Transverse colon (tissue), 4 donors: ENCODE results near the gene CCDC181. TPM values are rescaled to one million over a fixed set of nuclear protein-coding genes. Genes with fewer than 3 reads are reported as not detected.
"Not testable (repeated sequence)": the region's sequence is repeated elsewhere in the genome, so short reads cannot be mapped to it uniquely, and the experiment has no call there.

Experiments
- DNase-seq: peaks from one replicate; pipeline ENCODE4 v3.0.0-alpha.2; 2019
- H3K27ac ChIP-seq, 4 donors: fragments of 200-600 bp; sonication (generic); 2 replicates each; pipeline ENCODE4 v1.5.1; 2016 to 2018; ENCODE audit warnings: inconsistent platforms in 4 of 4
- H3K27me3 ChIP-seq: fragments of 200-600 bp; sonication (generic); 2 replicates; pipeline ENCODE4 v1.5.1; 2017; ENCODE audit warnings: inconsistent platforms
- H3K36me3 ChIP-seq, 4 donors: fragments of 200-600 bp; sonication (generic); 2 replicates each; pipeline ENCODE4 v1.5.1; 2017 to 2019; ENCODE audit warnings: inconsistent platforms in 4 of 4
- H3K4me1 ChIP-seq, 4 donors: fragments of 200-600 bp; sonication (generic); 2 replicates each; pipeline ENCODE4 v1.5.1; 2017 to 2020; ENCODE audit warnings: inconsistent platforms in 4 of 4
- H3K4me3 ChIP-seq, 4 donors: fragments of 200-600 bp; sonication (generic); 1 replicate in 1 of 4; 2 replicates in 3 of 4; pipeline versions ENCODE4 v1.5.1 to v1.6.1; 2017 to 2019; ENCODE audit warnings: inconsistent platforms in 4 of 4
- H3K9me3 ChIP-seq, 2 donors: fragments of 200-600 bp; sonication (generic); 2 replicates each; pipeline ENCODE4 v1.5.1; 2017 to 2019; ENCODE audit warnings: inconsistent platforms in 2 of 2
- EP300 ChIP-seq: sonication (generic); formaldehyde crosslinking; IDR thresholded peaks from one replicate; pipeline ENCODE4 v1.6.1; 2017; ENCODE audit warnings: antibody characterized with exemption, low read depth
- POLR2A ChIP-seq: fragments of 450-650 bp; IDR thresholded peaks from one replicate; pipeline ENCODE4 v1.6.1; 2016; ENCODE audit warnings: antibody characterized with exemption, mild to moderate bottlenecking, moderate library complexity
- POLR2AphosphoS5 ChIP-seq, 3 donors: sonication (generic); formaldehyde crosslinking; IDR thresholded peaks; one replicate each; pipeline ENCODE4 v1.6.1; 2016; ENCODE audit warnings: antibody characterized with exemption in 3 of 3
- WGBS, 2 donors: methylation state at CpG; one replicate each; pipeline ENCODE4 v1.1.5; 2018; ENCODE audit warnings: low coverage in 1 of 2; 5-methylcytosine and 5-hydroxymethylcytosine counted together
- in situ Hi-C, 4 donors: fragments of 200-750 bp; cut with MboI; loops; one replicate each; pipeline versions ENCODE4 v1.15.0 to v1.15.1; 2017; ENCODE audit warnings: low sequenced_read_pairs in 3 of 4, low pct_ligation_motif_present in 1 of 4, low pct_unique_long_range_greater_than_20kb in 1 of 4
- intact Hi-C: fragments of 100-400 bp; cut with DNase I; formaldehyde crosslinking; loops from one replicate; pipeline ENCODE4 v1.15.1; 2023; ENCODE audit warnings: low total_unique reads
- total RNA-seq, 4 donors: library from RNA; depleted of rRNA; stranded (reverse); fragments of >200 nt; gene quantifications; one replicate each; pipeline ENCODE4 v1.1.0, GENCODE V29; 2016
- TF ChIP-seq, protein P1 (sequence below), 5 experiments: fragments of 200-600 bp in 3 of 5; fragments of 450-650 bp in 2 of 5; sonication (generic) in 3 of 5; IDR thresholded peaks; 1 replicate in 2 of 5; 2 replicates in 3 of 5; pipeline ENCODE4 v1.5.1; 2016 to 2017; ENCODE audit warnings: antibody characterized with exemption in 5 of 5, inconsistent platforms in 3 of 5, mild to moderate bottlenecking in 2 of 5, moderate library complexity in 1 of 5

Gene CCDC181
- total RNA-seq, 4 donors from 2014 or later: 0.14 to 0.95 TPM; not detected in 2

- no peak overlapping the region for H3K27ac ChIP-seq
- H3K27me3 ChIP-seq: peaks cover 66% of the 10 kb centered on the region
- H3K4me1 ChIP-seq: peaks cover 0 to 9% (median 4%) of the 10 kb centered on the region in 4 donors
- TF ChIP-seq POLR2A: no peak
- TF ChIP-seq, protein P1, sequence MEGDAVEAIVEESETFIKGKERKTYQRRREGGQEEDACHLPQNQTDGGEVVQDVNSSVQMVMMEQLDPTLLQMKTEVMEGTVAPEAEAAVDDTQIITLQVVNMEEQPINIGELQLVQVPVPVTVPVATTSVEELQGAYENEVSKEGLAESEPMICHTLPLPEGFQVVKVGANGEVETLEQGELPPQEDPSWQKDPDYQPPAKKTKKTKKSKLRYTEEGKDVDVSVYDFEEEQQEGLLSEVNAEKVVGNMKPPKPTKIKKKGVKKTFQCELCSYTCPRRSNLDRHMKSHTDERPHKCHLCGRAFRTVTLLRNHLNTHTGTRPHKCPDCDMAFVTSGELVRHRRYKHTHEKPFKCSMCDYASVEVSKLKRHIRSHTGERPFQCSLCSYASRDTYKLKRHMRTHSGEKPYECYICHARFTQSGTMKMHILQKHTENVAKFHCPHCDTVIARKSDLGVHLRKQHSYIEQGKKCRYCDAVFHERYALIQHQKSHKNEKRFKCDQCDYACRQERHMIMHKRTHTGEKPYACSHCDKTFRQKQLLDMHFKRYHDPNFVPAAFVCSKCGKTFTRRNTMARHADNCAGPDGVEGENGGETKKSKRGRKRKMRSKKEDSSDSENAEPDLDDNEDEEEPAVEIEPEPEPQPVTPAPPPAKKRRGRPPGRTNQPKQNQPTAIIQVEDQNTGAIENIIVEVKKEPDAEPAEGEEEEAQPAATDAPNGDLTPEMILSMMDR (IDR thresholded peaks at IDR 0.05): no peak
- TF ChIP-seq EP300: no peak
- TF ChIP-seq POLR2AphosphoS5 (IDR thresholded peaks at IDR 0.05): no peak
- H3K4me3 ChIP-seq: no peak overlapping the region
- in situ Hi-C loops (no loop called here), intact Hi-C loops (no loop called here)
- no peaks in the 10 kb centered on the region for H3K9me3 ChIP-seq
- no peaks in the 10 kb centered on the region for H3K36me3 ChIP-seq
- WGBS, 2 donors: 63 to 72% methylated on average over 6 of the region's 6 CpGs
- no peak for DNase-seq
Measured at GRCh38 chr1:169426174-169426705, 1.0 kb downstream of the CCDC181 start.

DNA sequence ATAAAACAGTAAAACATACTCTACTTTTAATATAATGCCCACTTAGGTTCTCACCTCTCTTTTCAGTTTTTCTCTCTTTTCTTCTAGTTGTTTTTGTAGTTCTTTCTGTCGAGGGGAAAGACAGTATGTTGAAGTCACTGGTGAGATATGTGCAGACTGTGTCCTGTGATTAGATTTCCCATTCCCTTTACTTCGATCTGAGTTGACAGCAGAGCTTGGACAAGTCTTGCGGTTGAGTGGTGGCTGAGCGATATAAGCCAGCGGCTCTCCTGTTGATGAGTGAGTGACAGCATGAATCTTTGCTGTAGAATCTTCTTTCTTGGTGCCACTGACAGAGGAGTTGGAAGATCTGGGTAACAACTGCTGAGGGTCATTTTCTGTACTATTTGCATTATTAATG, 6.0 kb downstream of the CCDC181 start:
- DNase-seq: no peak
- no peaks in the 10 kb centered on the region for H3K4me1 ChIP-seq
- no peaks in the 10 kb centered on the region for H3K36me3 ChIP-seq
- H3K4me3 ChIP-seq: no peak overlapping the region
- H3K27ac ChIP-seq: no peak overlapping the region
- intact Hi-C loops (no loop called here), in situ Hi-C loops (no loop called here)
- H3K27me3 ChIP-seq: peaks cover 35% of the 10 kb centered on the region
- no peaks in the 10 kb centered on the region for H3K9me3 ChIP-seq
- 88 to 89% methylated on average over 5 of the region's 5 CpGs for WGBS, 2 donors
- TF ChIP-seq EP300 (no peak), POLR2AphosphoS5 (IDR thresholded peaks at IDR 0.05) (no peak), POLR2A (no peak)
- TF ChIP-seq, protein P1 (IDR thresholded peaks at IDR 0.05): no peak

DNA sequence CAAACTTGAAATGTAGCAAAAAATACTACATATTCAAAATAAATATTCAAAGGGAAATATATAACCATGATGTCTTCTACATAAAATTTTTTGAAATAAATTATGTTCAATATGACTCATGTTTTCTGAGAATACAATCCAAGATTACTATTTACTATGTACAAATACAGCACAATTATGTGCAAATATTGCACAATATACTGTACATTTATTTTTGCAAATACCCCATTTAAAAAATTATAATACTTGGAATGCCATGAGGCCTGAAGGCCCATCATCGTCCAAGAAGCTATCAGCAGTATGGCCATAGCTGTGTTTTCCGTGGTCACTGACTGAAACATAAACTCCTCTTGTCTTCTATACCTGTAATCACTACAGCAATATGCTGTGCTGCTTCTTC, 12.3 kb downstream of the CCDC181 start:
- Histone ChIP-seq H3K4me3 (no peak overlapping the region), H3K27ac (no peak overlapping the region), H3K36me3 (no peaks in the 10 kb centered on the region), H3K27me3 (peaks cover 8% of the 10 kb centered on the region), H3K9me3 (peaks cover 6 to 7% of the 10 kb centered on the region in 2 donors), H3K4me1 (no peaks in the 10 kb centered on the region)
- WGBS, 2 donors: 91 to 96% methylated on average over 2 of the region's 2 CpGs
- in situ Hi-C loops (no loop called here), intact Hi-C loops (no loop called here)
- no peak for DNase-seq
- TF ChIP-seq POLR2AphosphoS5 (IDR thresholded peaks at IDR 0.05) (no peak), EP300 (no peak), POLR2A (no peak)
- TF ChIP-seq, protein P1 (IDR thresholded peaks at IDR 0.05): no peak

DNA sequence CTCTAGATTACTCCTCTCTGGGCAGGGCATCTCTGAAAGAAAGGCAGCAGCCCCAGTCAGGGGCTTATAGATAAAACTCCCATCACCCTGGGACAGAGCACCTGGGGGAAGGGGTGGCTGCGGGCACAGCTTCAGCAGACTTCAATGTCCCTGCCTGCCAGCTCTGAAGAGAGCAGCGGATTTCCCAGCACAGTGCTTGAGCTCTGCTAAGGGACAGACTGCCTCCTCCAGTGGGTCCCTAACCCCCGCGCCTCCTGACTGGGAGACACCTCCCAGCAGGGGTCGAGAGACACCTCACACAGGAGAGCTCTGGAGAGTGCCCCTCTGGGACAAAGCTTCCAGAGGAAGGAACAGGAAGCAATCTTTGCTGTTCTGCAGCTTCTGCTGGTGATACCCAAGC, 18.9 kb downstream of the CCDC181 start:
- intact Hi-C loops: not testable (repeated sequence)
- 90% methylated on average over 5 of the region's 5 CpGs; no CpG with 5 or more reads in 1 of the 2 donors for WGBS, 2 donors
- H3K9me3 ChIP-seq: peaks cover 16 to 24% of the 10 kb centered on the region in 2 donors

GRCh38 chr1:169402578-169402977, 24.7 kb downstream of the CCDC181 start:
- peaks cover 12 to 14% of the 10 kb centered on the region in 2 donors for H3K9me3 ChIP-seq
- H3K36me3 ChIP-seq, in situ Hi-C loops, H3K27ac ChIP-seq, DNase-seq, H3K27me3 ChIP-seq, H3K4me1 ChIP-seq, H3K4me3 ChIP-seq, intact Hi-C loops: not testable (repeated sequence)
- 82% methylated on average over 1 of the region's 1 CpG; no CpG with 5 or more reads in 1 of the 2 donors for whole genome bisulfite sequencing, 2 donors

More for the DNA sequence above, 18.9 kb downstream of the CCDC181 start:
- H3K27ac ChIP-seq, H3K27me3 ChIP-seq, H3K36me3 ChIP-seq, DNase-seq, in situ Hi-C loops, H3K4me3 ChIP-seq, H3K4me1 ChIP-seq: not testable (repeated sequence)
